Effector memory CD8-positive, alpha-beta T cell (primary cell): ENCODE results near the gene FUCA1.
"Not testable (repeated sequence)": the region's sequence is repeated elsewhere in the genome, so short reads cannot be mapped to it uniquely, and the experiment has no call there.

Source experiments
- ATAC-seq: fragments of 150-1000 bp; cut with Tn5 transposase; replicated peaks from 2 replicates; pipeline ENCODE4 v1.10.0; 2021; ENCODE audit warnings: mild to moderate bottlenecking, moderate library complexity
- DNase-seq, 3 experiments: peaks; one replicate each; pipeline ENCODE4 v3.0.0; 2021
- H3K27ac Mint-ChIP-seq, 2 donors: one replicate each; pipeline ENCODE4 v1.8.0; 2022; ENCODE audit warnings: mild to moderate bottlenecking in 2 of 2, mixed read lengths in 2 of 2, moderate library complexity in 2 of 2
- H3K27me3 Mint-ChIP-seq, 2 donors: one replicate each; pipeline ENCODE4 v1.8.0; 2022; ENCODE audit warnings: mixed read lengths in 2 of 2
- H3K36me3 Mint-ChIP-seq: one replicate; pipeline ENCODE4 v1.8.0; 2022; ENCODE audit warnings: mild to moderate bottlenecking, moderate library complexity, mixed read lengths; ENCODE audit not compliant: insufficient read depth
- H3K4me1 Mint-ChIP-seq, 2 donors: one replicate each; pipeline ENCODE4 v1.8.0; 2022; ENCODE audit warnings: low read depth in 2 of 2, mixed read lengths in 2 of 2
- H3K4me3 Mint-ChIP-seq, 2 donors: one replicate each; pipeline ENCODE4 v1.8.0; 2022; ENCODE audit warnings: mild to moderate bottlenecking in 2 of 2, mixed read lengths in 2 of 2, moderate library complexity in 2 of 2
- H3K9me3 Mint-ChIP-seq, 2 donors: one replicate each; pipeline ENCODE4 v1.8.0; 2022; ENCODE audit warnings: mixed read lengths in 2 of 2

The FUCA1 gene

GRCh38 chr1:23848673-23849616 lies 19.1 kb downstream of the FUCA1 start:
- Mint-ChIP-seq H3K4me3 (no peak overlapping the region), H3K36me3 (peaks cover 34% of the 10 kb centered on the region), H3K4me1 (no peaks in the 10 kb centered on the region), H3K27me3 (no peaks in the 10 kb centered on the region), H3K27ac (no peak overlapping the region), H3K9me3 (no peaks in the 10 kb centered on the region)
- ATAC-seq (no peak), DNase-seq (no peak)

- not testable (repeated sequence) for H3K4me1 Mint-ChIP-seq, H3K27me3 Mint-ChIP-seq, H3K9me3 Mint-ChIP-seq, DNase-seq, H3K27ac Mint-ChIP-seq, ATAC-seq, H3K4me3 Mint-ChIP-seq
- peaks cover 33% of the 10 kb centered on the region for H3K36me3 Mint-ChIP-seq
These were observed 20.5 kb downstream of the FUCA1 start for GRCh38 chr1:23847482-23848095.

- no peak for ATAC-seq
- Mint-ChIP-seq H3K4me1 (no peaks in the 10 kb centered on the region), H3K4me3 (no peak overlapping the region), H3K27ac (no peak overlapping the region), H3K36me3 (peaks cover 30% of the 10 kb centered on the region), H3K27me3 (no peaks in the 10 kb centered on the region), H3K9me3 (no peaks in the 10 kb centered on the region)
- DNase-seq, result no peak
These were observed 22.9 kb downstream of the FUCA1 start for GRCh38 chr1:23845163-23845562.

- peaks cover 0 to 1% of the 10 kb centered on the region in 2 donors for H3K4me1 Mint-ChIP-seq
- DNase-seq (no peak), ATAC-seq (no peak)
- H3K27ac Mint-ChIP-seq, result no peak overlapping the region
- no peak overlapping the region for H3K4me3 Mint-ChIP-seq
- no peaks in the 10 kb centered on the region for H3K27me3 Mint-ChIP-seq
- H3K36me3 Mint-ChIP-seq, result peaks cover 26% of the 10 kb centered on the region
- H3K9me3 Mint-ChIP-seq, result no peaks in the 10 kb centered on the region
These were observed 24.4 kb downstream of the FUCA1 start for GRCh38 chr1:23843644-23844043.

- peak; percentile 100 for ATAC-seq
These were observed 29.7 kb downstream of the FUCA1 start for GRCh38 chr1:23838401-23838866.

GRCh38 chr1:23837908-23838307 lies 30.2 kb downstream of the FUCA1 start:
- Mint-ChIP-seq H3K4me1 (peaks cover 7 to 11% of the 10 kb centered on the region in 2 donors), H3K27ac (no peak overlapping the region), H3K9me3 (no peaks in the 10 kb centered on the region), H3K27me3 (peaks cover 6 to 7% of the 10 kb centered on the region in 2 donors), H3K4me3 (peak overlapping the region; percentile 72 to 76), H3K36me3 (peaks cover 5% of the 10 kb centered on the region)
- DNase-seq (peak in 1 of 3 experiments; percentile 7), ATAC-seq (no peak)

More at GRCh38 chr1:23838401-23838866, 29.7 kb downstream of the FUCA1 start:
- H3K27me3 Mint-ChIP-seq, result peaks cover 6 to 7% of the 10 kb centered on the region in 2 donors
- peaks cover 5% of the 10 kb centered on the region for H3K36me3 Mint-ChIP-seq
- no peaks in the 10 kb centered on the region for H3K9me3 Mint-ChIP-seq
- H3K27ac Mint-ChIP-seq, result no peak overlapping the region
- H3K4me3 Mint-ChIP-seq, result peak overlapping the region; percentile 72 to 76
- peak; percentile 68 to 69 (median 68) for DNase-seq
- H3K4me1 Mint-ChIP-seq, result peaks cover 7 to 11% of the 10 kb centered on the region in 2 donors

GRCh38 chr1:23836037-23836436 lies 32.1 kb downstream of the FUCA1 start:
- no peaks in the 10 kb centered on the region for H3K9me3 Mint-ChIP-seq
- no peak for ATAC-seq
- peaks cover 5% of the 10 kb centered on the region for H3K36me3 Mint-ChIP-seq
- H3K4me1 Mint-ChIP-seq, result peaks cover 7 to 11% of the 10 kb centered on the region in 2 donors
- H3K27me3 Mint-ChIP-seq, result peaks cover 6 to 7% of the 10 kb centered on the region in 2 donors
- no peak overlapping the region for H3K27ac Mint-ChIP-seq
- H3K4me3 Mint-ChIP-seq, result no peak overlapping the region
- DNase-seq, result no peak

- not testable (repeated sequence) for H3K27ac Mint-ChIP-seq, H3K36me3 Mint-ChIP-seq, H3K9me3 Mint-ChIP-seq, DNase-seq, H3K4me3 Mint-ChIP-seq, H3K27me3 Mint-ChIP-seq, ATAC-seq
- peaks cover 7 to 11% of the 10 kb centered on the region in 2 donors for H3K4me1 Mint-ChIP-seq
These were observed 33.9 kb downstream of the FUCA1 start for GRCh38 chr1:23834156-23834555.

- no peak overlapping the region for H3K27ac Mint-ChIP-seq
- ATAC-seq (no peak), DNase-seq (no peak)
- no peaks in the 10 kb centered on the region for H3K27me3 Mint-ChIP-seq
- H3K36me3 Mint-ChIP-seq, result peaks cover 10% of the 10 kb centered on the region
- peaks cover 5 to 12% of the 10 kb centered on the region in 2 donors for H3K4me1 Mint-ChIP-seq
- no peak overlapping the region for H3K4me3 Mint-ChIP-seq
- no peaks in the 10 kb centered on the region for H3K9me3 Mint-ChIP-seq
These were observed 40.4 kb downstream of the FUCA1 start for GRCh38 chr1:23827717-23828116.

GRCh38 chr1:23826590-23826989 lies 41.5 kb downstream of the FUCA1 start:
- H3K27me3 Mint-ChIP-seq, ATAC-seq, H3K9me3 Mint-ChIP-seq, DNase-seq: not testable (repeated sequence)
- H3K27ac Mint-ChIP-seq, result peak overlapping the region; percentile 51 to 97
- H3K4me1 Mint-ChIP-seq, result peaks cover 5 to 12% of the 10 kb centered on the region in 2 donors
- peak overlapping the region; percentile 9 to 95 for H3K4me3 Mint-ChIP-seq
- peaks cover 10% of the 10 kb centered on the region for H3K36me3 Mint-ChIP-seq

- peak overlapping the region; percentile 97 for H3K27ac Mint-ChIP-seq
- peak overlapping the region; percentile 94 to 95 for H3K4me3 Mint-ChIP-seq
- H3K36me3 Mint-ChIP-seq, result peaks cover 10% of the 10 kb centered on the region
- H3K4me1 Mint-ChIP-seq, result peaks cover 5 to 12% of the 10 kb centered on the region in 2 donors
- ATAC-seq (peak; percentile 64), DNase-seq (no peak)
- H3K9me3 Mint-ChIP-seq, result no peaks in the 10 kb centered on the region
- no peaks in the 10 kb centered on the region for H3K27me3 Mint-ChIP-seq
These were observed 42.1 kb downstream of the FUCA1 start for GRCh38 chr1:23825762-23826522.

GRCh38 chr1:23825076-23825761 lies 42.9 kb downstream of the FUCA1 start, which contains the start of gene HMGCL:
HMGCL (minus strand) TSS chr1:23825429; CDS start chr1:23825415, 14 bp downstream.
- DNase-seq, result peak; percentile 77 to 79 (median 78)

More at GRCh38 chr1:23825076-23825761, 42.9 kb downstream of the FUCA1 start, which contains the start of gene HMGCL:
- no peaks in the 10 kb centered on the region for H3K27me3 Mint-ChIP-seq
- H3K36me3 Mint-ChIP-seq, result peaks cover 10% of the 10 kb centered on the region
- H3K27ac Mint-ChIP-seq, result peak within 1 kb of the TSS; percentile 97
- peaks cover 5 to 12% of the 10 kb centered on the region in 2 donors for H3K4me1 Mint-ChIP-seq
- H3K4me3 Mint-ChIP-seq, result peak within 1 kb of the TSS; percentile 94 to 95
- H3K9me3 Mint-ChIP-seq, result no peaks in the 10 kb centered on the region
- peak; percentile 97 for ATAC-seq
